IMR-90 (cell line): ENCODE results near the gene SLIT3.

Source experiments
- CTCF ChIP-seq: conservative IDR thresholded peaks from 2 replicates; pipeline ENCODE4 v1.5.1; 2012; ENCODE audit warnings: mild to moderate bottlenecking, low read depth, low read length, improper control_type of control experiment
- NFE2L2 ChIP-seq: fragments of 150-350 bp; IDR thresholded peaks from 2 replicates; pipeline ENCODE4 v1.6.1; 2016; ENCODE audit warnings: low read depth, mild to moderate bottlenecking, low read length
- POLR2A ChIP-seq: IDR thresholded peaks from 2 replicates; pipeline ENCODE4 v1.6.1; 2012; ENCODE audit warnings: mild to moderate bottlenecking, low read depth, low read length
- SMC3 ChIP-seq: fragments of 150-350 bp; IDR thresholded peaks from 2 replicates; pipeline ENCODE4 v1.6.1; 2016; ENCODE audit warnings: low read depth, mild to moderate bottlenecking, antibody characterized with exemption, low read length, moderate library complexity

GRCh38 chr5:168612123-168612522 lies 688.8 kb downstream of the SLIT3 start:
- TF ChIP-seq POLR2A (no peak), CTCF (no peak), NFE2L2 (no peak), SMC3 (no peak)
